Naive thymus-derived CD4-positive, alpha-beta T cell (primary cell): ENCODE measurements around the gene FAM193A. TPM values are rescaled to one million over a fixed set of nuclear protein-coding genes. Genes with fewer than 3 reads are reported as not detected.

Experiments
- ATAC-seq: fragments of 150-1000 bp; cut with Tn5 transposase; 2 replicates; pipeline ENCODE4 v1.10.0; 2021; ENCODE audit warnings: mild to moderate bottlenecking, moderate library complexity
- CTCF ChIA-PET: fragments of 350-600 bp; sonication (Branson Sonifier 250); formaldehyde crosslinking; loops from one replicate; lab custom pipeline; 2021; ENCODE audit warnings: antibody characterized with exemption; lab: Charles Lee
- POLR2A ChIA-PET: fragments of 350-600 bp; sonication (Branson Sonifier 250); formaldehyde crosslinking; loops from one replicate; lab custom pipeline; 2021; ENCODE audit warnings: antibody characterized with exemption, inconsistent platforms; lab: Charles Lee
- DNase-seq, 9 donors: peaks; one replicate each; pipeline versions ENCODE4 v3.0.0 to v3.0.0-alpha.2; 2020 to 2022; ENCODE audit warnings: mixed read lengths in 1 of 9
- H3K27ac ChIP-seq: one replicate; pipeline ENCODE4 v1.7.0; 2013; ENCODE audit warnings: mild to moderate bottlenecking, low read depth, low read length, moderate library complexity
- H3K27me3 ChIP-seq, 2 donors: one replicate each; pipeline ENCODE4 v1.7.0; 2013; ENCODE audit warnings: low read length in 2 of 2, mild to moderate bottlenecking in 2 of 2, moderate library complexity in 2 of 2; ENCODE audit not compliant: control insufficient read depth in 2 of 2, insufficient read depth in 2 of 2
- H3K36me3 ChIP-seq, 3 experiments: 1 replicate in 2 of 3; 2 replicates in 1 of 3; pipeline ENCODE4 v1.7.0; 2013; ENCODE audit warnings: low read length in 3 of 3, mild to moderate bottlenecking in 3 of 3, moderate library complexity in 1 of 3; ENCODE audit not compliant: insufficient read depth in 3 of 3, control insufficient read depth in 2 of 3
- H3K4me1 ChIP-seq, 2 donors: one replicate each; pipeline ENCODE4 v1.7.0; 2013; ENCODE audit warnings: low read length in 2 of 2, mild to moderate bottlenecking in 2 of 2, moderate library complexity in 1 of 2; ENCODE audit not compliant: control insufficient read depth in 2 of 2, insufficient read depth in 2 of 2
- H3K4me3 ChIP-seq: 2 replicates; pipeline ENCODE4 v1.7.0; 2013; ENCODE audit warnings: mild to moderate bottlenecking, low read length
- H3K9me3 ChIP-seq, 3 experiments: 1 replicate in 2 of 3; 2 replicates in 1 of 3; pipeline ENCODE4 v1.7.0; 2013; ENCODE audit warnings: low read length in 3 of 3; ENCODE audit not compliant: control insufficient read depth in 2 of 3
- H3K27ac Mint-ChIP-seq, 9 donors: one replicate each; pipeline ENCODE4 v1.8.0; 2020 to 2022; ENCODE audit warnings: mixed read lengths in 9 of 9, mild to moderate bottlenecking in 8 of 9, moderate library complexity in 5 of 9, inconsistent platforms in 2 of 9
- H3K27me3 Mint-ChIP-seq, 5 donors: one replicate each; pipeline ENCODE4 v1.8.0; 2021 to 2022; ENCODE audit warnings: mixed read lengths in 5 of 5, mild to moderate bottlenecking in 1 of 5
- H3K36me3 Mint-ChIP-seq, 5 donors: one replicate each; pipeline ENCODE4 v1.8.0; 2020 to 2022; ENCODE audit warnings: mixed read lengths in 5 of 5, mild to moderate bottlenecking in 3 of 5, inconsistent platforms in 1 of 5
- H3K4me1 Mint-ChIP-seq, 7 donors: one replicate each; pipeline ENCODE4 v1.8.0; 2020 to 2022; ENCODE audit warnings: mixed read lengths in 7 of 7, mild to moderate bottlenecking in 3 of 7, inconsistent platforms in 1 of 7
- H3K4me3 Mint-ChIP-seq, 10 donors: one replicate each; pipeline ENCODE4 v1.8.0; 2020 to 2022; ENCODE audit warnings: mild to moderate bottlenecking in 10 of 10, mixed read lengths in 10 of 10, moderate library complexity in 6 of 10, inconsistent platforms in 2 of 10
- H3K9me3 Mint-ChIP-seq, 11 donors: one replicate each; pipeline ENCODE4 v1.8.0; 2020 to 2022; ENCODE audit warnings: mixed read lengths in 11 of 11, mild to moderate bottlenecking in 4 of 11, inconsistent platforms in 1 of 11, moderate library complexity in 1 of 11
- intact Hi-C, 2 donors: fragments of 100-400 bp; cut with micrococcal nuclease; formaldehyde crosslinking; loops; one replicate each; pipeline ENCODE4 v1.15.1; 2023
- polyA plus RNA-seq, 2 donors: library from polyadenylated mRNA; unstranded; fragments of 300-500 nt; fragmentation: Illumina TruSeq; gene quantifications; one replicate each; pipeline ENCODE4 v1.2.3, GENCODE V29; 2021
- total RNA-seq, 6 experiments: library from RNA in 5 of 6; stranded (reverse) in 5 of 6; gene quantifications; 1 replicate in 5 of 6; 2 replicates in 1 of 6; pipeline ENCODE4 v1.2.3 and lab custom pipeline; 2021 to 2026

Gene FAM193A
- total and polyA plus RNA-seq, 7 experiments from 2014 or later, result 2.2 to 47.2 (median 39.8) TPM

- no peak overlapping the region for H3K4me3 Mint-ChIP-seq
- H3K27ac ChIP-seq, result no peak overlapping the region
- H3K4me3 ChIP-seq, result no peak overlapping the region
- no peak for DNase-seq
- peaks cover 6 to 68% (median 30%) of the 10 kb centered on the region in 3 experiments for H3K36me3 ChIP-seq
- intact Hi-C loops, result no loop called here
- H3K9me3 Mint-ChIP-seq, result no peaks in the 10 kb centered on the region
- no peaks in the 10 kb centered on the region for H3K9me3 ChIP-seq
- peaks cover 7 to 50% (median 9%) of the 10 kb centered on the region in 7 donors for H3K4me1 Mint-ChIP-seq
- no peak for ATAC-seq
- no peaks in the 10 kb centered on the region for H3K27me3 Mint-ChIP-seq
- CTCF ChIA-PET, result no interaction called here
- no peaks in the 10 kb centered on the region for H3K27me3 ChIP-seq
- H3K4me1 ChIP-seq, result peaks cover 0 to 24% of the 10 kb centered on the region in 2 donors
- peaks cover 4 to 43% (median 23%) of the 10 kb centered on the region in 5 donors for H3K36me3 Mint-ChIP-seq
- POLR2A ChIA-PET, result interaction anchor here (0.7 kb wide), 1 partner anchor 1556 kb away, joined by 3 read pairs; no protein-coding TSS in a partner anchor
- peak overlapping the region in 6 of 9 donors; percentile 28 to 93 (median 38) for H3K27ac Mint-ChIP-seq
Observed at GRCh38 chr4:2743518-2744445, 207.3 kb downstream of the FAM193A start.

GRCh38 chr4:2744576-2745270, 208.3 kb downstream of the FAM193A start:
- intact Hi-C loops, result no loop called here
- H3K36me3 Mint-ChIP-seq, result peaks cover 4 to 42% (median 23%) of the 10 kb centered on the region in 5 donors

GRCh38 chr4:2745516-2745915, 209.1 kb downstream of the FAM193A start:
- CTCF ChIA-PET, result no interaction called here
- no peaks in the 10 kb centered on the region for H3K9me3 Mint-ChIP-seq
- intact Hi-C loops, result no loop called here

More at GRCh38 chr4:2744576-2745270, 208.3 kb downstream of the FAM193A start:
- H3K4me3 Mint-ChIP-seq, result no peak overlapping the region
- H3K4me1 Mint-ChIP-seq, result peaks cover 7 to 55% (median 9%) of the 10 kb centered on the region in 7 donors
- ChIA-PET POLR2A (no interaction called here), CTCF (interaction anchor here (0.6 kb wide), 1 partner anchor 304 kb away, joined by 4 read pairs; no protein-coding TSS in a partner anchor)
- peak overlapping the region in 5 of 9 donors; percentile 8 to 93 (median 80) for H3K27ac Mint-ChIP-seq
- Histone ChIP-seq H3K9me3 (no peaks in the 10 kb centered on the region), H3K27me3 (no peaks in the 10 kb centered on the region), H3K27ac (no peak overlapping the region), H3K36me3 (peaks cover 6 to 68% (median 30%) of the 10 kb centered on the region in 3 experiments), H3K4me3 (no peak overlapping the region), H3K4me1 (peaks cover 0 to 24% of the 10 kb centered on the region in 2 donors)
- no peak for DNase-seq
- no peak for ATAC-seq
- no peaks in the 10 kb centered on the region for H3K9me3 Mint-ChIP-seq
- H3K27me3 Mint-ChIP-seq, result no peaks in the 10 kb centered on the region

GRCh38 chr4:2745981-2746806, 209.7 kb downstream of the FAM193A start:
- Histone ChIP-seq H3K27me3 (no peaks in the 10 kb centered on the region), H3K27ac (peak overlapping the region; percentile 53), H3K4me3 (peak overlapping the region; percentile 20), H3K4me1 (peaks cover 0 to 24% of the 10 kb centered on the region in 2 donors), H3K9me3 (no peaks in the 10 kb centered on the region), H3K36me3 (peaks cover 6 to 68% (median 30%) of the 10 kb centered on the region in 3 experiments)
- CTCF ChIA-PET, result no interaction called here
- intact Hi-C loops, result loop anchor here in 1 of 2 donors (1.0 to 2.0 kb wide), 4 partner anchors 10 to 301 kb away; partner anchors contain the start of gene TNIP2
- Mint-ChIP-seq H3K4me1 (peaks cover 5 to 52% (median 13%) of the 10 kb centered on the region in 7 donors), H3K9me3 (no peaks in the 10 kb centered on the region), H3K36me3 (peaks cover 4 to 34% (median 19%) of the 10 kb centered on the region in 5 donors), H3K4me3 (peak overlapping the region in 1 of 10 donors; percentile 77), H3K27ac (peak overlapping the region; percentile 30 to 93 (median 70)), H3K27me3 (no peaks in the 10 kb centered on the region)
- ATAC-seq (peak; percentile 96), DNase-seq (peak in 2 of 9 donors; percentile 66 to 89)
- POLR2A ChIA-PET, result no interaction called here

More at GRCh38 chr4:2745516-2745915, 209.1 kb downstream of the FAM193A start:
- Histone ChIP-seq H3K27me3 (no peaks in the 10 kb centered on the region), H3K36me3 (peaks cover 6 to 68% (median 30%) of the 10 kb centered on the region in 3 experiments), H3K4me3 (no peak overlapping the region), H3K27ac (peak overlapping the region; percentile 53), H3K4me1 (peaks cover 0 to 24% of the 10 kb centered on the region in 2 donors), H3K9me3 (no peaks in the 10 kb centered on the region)
- no peaks in the 10 kb centered on the region for H3K27me3 Mint-ChIP-seq
- H3K36me3 Mint-ChIP-seq, result peaks cover 4 to 38% (median 23%) of the 10 kb centered on the region in 5 donors
- DNase-seq, result no peak
- ATAC-seq, result no peak
- peak overlapping the region in 1 of 10 donors; percentile 42 for H3K4me3 Mint-ChIP-seq
- H3K4me1 Mint-ChIP-seq, result peaks cover 5 to 56% (median 10%) of the 10 kb centered on the region in 7 donors
- peak overlapping the region in 6 of 9 donors; percentile 36 to 93 (median 79) for H3K27ac Mint-ChIP-seq
- POLR2A ChIA-PET, result no interaction called here

- H3K36me3 ChIP-seq, result peaks cover 6 to 61% (median 30%) of the 10 kb centered on the region in 3 experiments
- H3K27me3 ChIP-seq, result no peaks in the 10 kb centered on the region
- peak overlapping the region in 1 of 10 donors; percentile 77 for H3K4me3 Mint-ChIP-seq
- H3K4me3 ChIP-seq, result peak overlapping the region; percentile 20
- H3K27ac Mint-ChIP-seq, result peak overlapping the region; percentile 30 to 93 (median 78)
- peaks cover 0 to 24% of the 10 kb centered on the region in 2 donors for H3K4me1 ChIP-seq
- H3K27ac ChIP-seq, result peak overlapping the region; percentile 53
- peaks cover 5 to 52% (median 17%) of the 10 kb centered on the region in 7 donors for H3K4me1 Mint-ChIP-seq
- no peaks in the 10 kb centered on the region for H3K9me3 ChIP-seq
- intact Hi-C loops, result loop anchor here in 1 of 2 donors (1.0 to 2.0 kb wide), 4 partner anchors 9 to 300 kb away; partner anchors contain the start of gene TNIP2
- ChIA-PET CTCF (no interaction called here), POLR2A (interaction anchor here (0.6 to 1.0 kb wide), 2 partner anchors 9 kb away, joined by 3 read pairs; no protein-coding TSS in a partner anchor)
- no peaks in the 10 kb centered on the region for H3K27me3 Mint-ChIP-seq
- no peaks in the 10 kb centered on the region for H3K9me3 Mint-ChIP-seq
- no peak for ATAC-seq
- peaks cover 4 to 33% (median 16%) of the 10 kb centered on the region in 5 donors for H3K36me3 Mint-ChIP-seq
- DNase-seq, result no peak
Observed at GRCh38 chr4:2746891-2747695, 210.6 kb downstream of the FAM193A start.
